Measurements from ENCODE around the gene JMJD8. TPM values are rescaled to one million over a fixed set of nuclear protein-coding genes. Genes with fewer than 3 reads are reported as not detected.

Gene JMJD8
- total RNA-seq, 1 donor from 2014 or later: 31.2 TPM

Other genes starting within 250 kb of the JMJD8 start
- gene CAPN15, start 156.6 kb downstream of the JMJD8 start, total RNA-seq: 20.6 and 36.8 TPM in 2 replicates
- not detected in 2 replicates for gene PRR35, start 123.9 kb downstream of the JMJD8 start, total RNA-seq
- 0.88 and 1.3 TPM in 2 replicates for gene NHLRC4, start 117.3 kb downstream of the JMJD8 start, total RNA-seq
- gene PIGQ, start 114.4 kb downstream of the JMJD8 start, total RNA-seq: 20.7 and 26.4 TPM in 2 replicates
- 7.4 and 11.5 TPM in 2 replicates for gene RAB40C, start 94.3 kb downstream of the JMJD8 start, total RNA-seq
- gene WFIKKN1, start 53.3 kb downstream of the JMJD8 start, total RNA-seq: 0.19 TPM in 1 of 2 replicates, not detected in the other
- 43.6 and 69.1 TPM in 2 replicates for gene METTL26, start 48.0 kb downstream of the JMJD8 start, total RNA-seq
- 12.1 and 12.6 TPM in 2 replicates for gene MCRIP2, start 42.5 kb downstream of the JMJD8 start, total RNA-seq
- gene WDR90, start 35.0 kb downstream of the JMJD8 start, total RNA-seq: 5.7 and 10.0 TPM in 2 replicates
- 23.2 and 38.9 TPM in 2 replicates for gene RHOT2, start 16.2 kb downstream of the JMJD8 start, total RNA-seq
- gene RHBDL1, start 8.7 kb downstream of the JMJD8 start, total RNA-seq: 0.16 and 0.50 TPM in 2 replicates
- 111 TPM in 2 replicates for gene STUB1, start 3.9 kb downstream of the JMJD8 start, total RNA-seq
- gene WDR24, start 6.1 kb upstream of the JMJD8 start, total RNA-seq: 2.6 and 5.0 TPM in 2 replicates
- gene FBXL16, start 21.5 kb upstream of the JMJD8 start, total RNA-seq: under 0.01 and 0.13 TPM in 2 replicates
- 25.3 and 31.1 TPM in 2 replicates for gene METRN, start 30.8 kb upstream of the JMJD8 start, total RNA-seq
- gene ANTKMT, start 36.8 kb upstream of the JMJD8 start, total RNA-seq: 19.1 and 21.4 TPM in 2 replicates
- gene CCDC78, start 42.1 kb upstream of the JMJD8 start, total RNA-seq: 1.2 TPM in 1 of 2 replicates, not detected in the other
- 2.9 and 8.2 TPM in 2 replicates for gene HAGHL, start 42.8 kb upstream of the JMJD8 start, total RNA-seq
- 30.4 and 38.2 TPM in 2 replicates for gene CIAO3, start 56.7 kb upstream of the JMJD8 start, total RNA-seq
- not detected in 2 replicates for gene MSLN, start 76.4 kb upstream of the JMJD8 start, total RNA-seq
- gene RPUSD1, start 104.0 kb upstream of the JMJD8 start, total RNA-seq: 20.8 and 22.0 TPM in 2 replicates
- gene CHTF18, start 104.3 kb upstream of the JMJD8 start, total RNA-seq: 13.6 and 13.8 TPM in 2 replicates
- gene GNG13, start 116.4 kb upstream of the JMJD8 start, total RNA-seq: not detected in 2 replicates